ENCODE results near the gene RPL13.

The RPL13 gene

GRCh38 chr16:89523680-89524344, 36.7 kb upstream of the RPL13 start:
- TF ChIP-seq, protein P1, sequence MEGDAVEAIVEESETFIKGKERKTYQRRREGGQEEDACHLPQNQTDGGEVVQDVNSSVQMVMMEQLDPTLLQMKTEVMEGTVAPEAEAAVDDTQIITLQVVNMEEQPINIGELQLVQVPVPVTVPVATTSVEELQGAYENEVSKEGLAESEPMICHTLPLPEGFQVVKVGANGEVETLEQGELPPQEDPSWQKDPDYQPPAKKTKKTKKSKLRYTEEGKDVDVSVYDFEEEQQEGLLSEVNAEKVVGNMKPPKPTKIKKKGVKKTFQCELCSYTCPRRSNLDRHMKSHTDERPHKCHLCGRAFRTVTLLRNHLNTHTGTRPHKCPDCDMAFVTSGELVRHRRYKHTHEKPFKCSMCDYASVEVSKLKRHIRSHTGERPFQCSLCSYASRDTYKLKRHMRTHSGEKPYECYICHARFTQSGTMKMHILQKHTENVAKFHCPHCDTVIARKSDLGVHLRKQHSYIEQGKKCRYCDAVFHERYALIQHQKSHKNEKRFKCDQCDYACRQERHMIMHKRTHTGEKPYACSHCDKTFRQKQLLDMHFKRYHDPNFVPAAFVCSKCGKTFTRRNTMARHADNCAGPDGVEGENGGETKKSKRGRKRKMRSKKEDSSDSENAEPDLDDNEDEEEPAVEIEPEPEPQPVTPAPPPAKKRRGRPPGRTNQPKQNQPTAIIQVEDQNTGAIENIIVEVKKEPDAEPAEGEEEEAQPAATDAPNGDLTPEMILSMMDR (conservative IDR thresholded peaks at IDR 0.05; ENCODE audit: low read depth, low read length) = no peak
- DNase-seq (ENCODE audit: low read depth) = no peak
- H3K4me3 ChIP-seq (ENCODE audit: low read length) = no peak overlapping the region

DNA sequence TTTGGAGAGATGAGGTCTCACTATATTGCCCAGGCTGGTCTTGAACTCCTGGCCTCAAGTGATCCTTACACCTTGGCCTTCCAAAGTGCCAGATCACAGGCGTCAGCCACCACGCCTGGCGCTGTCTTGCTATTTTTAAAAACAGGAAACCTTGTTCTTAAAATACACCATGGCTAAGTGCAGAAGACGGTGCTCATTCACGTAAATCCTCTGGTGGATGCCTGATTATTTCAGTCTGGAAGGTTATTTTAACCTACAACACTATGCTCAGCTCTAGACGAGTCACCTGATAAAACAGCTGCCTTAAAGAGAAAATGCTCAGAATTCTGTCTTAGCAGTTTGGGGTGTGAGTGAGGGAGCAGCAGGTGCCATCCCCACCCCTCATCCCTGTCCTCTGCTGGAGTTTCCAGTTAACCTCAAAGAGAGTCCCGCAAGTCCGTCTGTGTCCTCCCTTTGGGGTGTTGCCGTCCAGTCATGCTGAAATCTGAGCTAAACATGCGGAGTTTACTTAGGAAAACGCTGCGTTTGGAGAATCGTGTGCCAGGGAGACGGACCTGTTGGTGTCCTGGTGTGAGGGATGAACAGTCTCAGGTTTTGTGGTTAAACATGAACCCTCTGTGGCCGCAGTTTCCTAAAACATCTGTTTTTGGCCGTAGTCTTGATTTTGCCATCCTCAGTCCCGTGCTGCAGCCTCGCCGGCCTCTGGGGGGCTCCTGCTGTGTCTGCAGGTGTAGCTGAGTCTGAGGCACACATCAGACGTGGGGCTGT, 35.2 kb upstream of the RPL13 start:
- no peak overlapping the region for H3K4me3 ChIP-seq (ENCODE audit: low read length)
- TF ChIP-seq, protein P1 (conservative IDR thresholded peaks at IDR 0.05; ENCODE audit: low read depth, low read length) = no peak
- no peak for DNase-seq (ENCODE audit: low read depth)

- DNase-seq (ENCODE audit: low read depth) = no peak
- H3K4me3 ChIP-seq (ENCODE audit: low read length) = no peak overlapping the region
- TF ChIP-seq, protein P1 (conservative IDR thresholded peaks at IDR 0.05; ENCODE audit: low read depth, low read length) = no peak
Observed at GRCh38 chr16:89529097-89529496, 31.4 kb upstream of the RPL13 start.

GRCh38 chr16:89530401-89531381, 29.8 kb upstream of the RPL13 start:
- no peak overlapping the region for H3K4me3 ChIP-seq (ENCODE audit: low read length)
- DNase-seq (ENCODE audit: low read depth) = no peak
- TF ChIP-seq, protein P1 (conservative IDR thresholded peaks at IDR 0.05; ENCODE audit: low read depth, low read length) = no peak

GRCh38 chr16:89531821-89532526, 28.5 kb upstream of the RPL13 start:
- TF ChIP-seq, protein P1 (conservative IDR thresholded peaks at IDR 0.05; ENCODE audit: low read depth, low read length) = no peak
- H3K4me3 ChIP-seq (ENCODE audit: low read length) = no peak overlapping the region
- DNase-seq (ENCODE audit: low read depth) = no peak

- TF ChIP-seq, protein P1 (conservative IDR thresholded peaks at IDR 0.05; ENCODE audit: low read depth, low read length) = no peak
Observed at GRCh38 chr16:89534252-89534756, 26.2 kb upstream of the RPL13 start.

More at GRCh38 chr16:89534252-89534756, 26.2 kb upstream of the RPL13 start:
- DNase-seq (ENCODE audit: low read depth) = no peak
- no peak overlapping the region for H3K4me3 ChIP-seq (ENCODE audit: low read length)
